Measurements from ENCODE around the gene TBATA. TPM values are rescaled to one million over a fixed set of nuclear protein-coding genes. Genes with fewer than 3 reads are reported as not detected.

The TBATA gene
- total RNA-seq, 1 experiment from 2014 or later = not detected

GRCh38 chr10:70822076-70822820 lies 37.1 kb upstream of the TBATA start:
- DNase-seq (no peak), ATAC-seq (no peak)
- Histone ChIP-seq H3K9me3 (ENCODE audit: low read length) (no peaks in the 10 kb centered on the region), H3K27ac (ENCODE audit: low read length) (no peak overlapping the region), H4K20me1 (ENCODE audit: low read length) (0 out of 2 replicates have a peak, but pooled peaks cover 4% of the 10 kb centered on the region), H3K4me3 (ENCODE audit: low read length) (no peak overlapping the region), H2AFZ (ENCODE audit: low read length) (no peak overlapping the region), H3K9me2 (replicated peaks; ENCODE audit: low read length) (no peaks in the 10 kb centered on the region), H3K4me1 (ENCODE audit: insufficient read depth, low read length) (peaks cover 41% of the 10 kb centered on the region), H3F3A (ENCODE audit: low read length, unreplicated experiment) (peaks cover 9% of the 10 kb centered on the region), H3K9ac (ENCODE audit: low read length) (no peak overlapping the region), H3K36me3 (ENCODE audit: low read depth, low read length) (peaks cover 29% of the 10 kb centered on the region), H3K27me3 (ENCODE audit: low read length) (no peaks in the 10 kb centered on the region), H3K79me2 (ENCODE audit: low read length) (peaks cover 70% of the 10 kb centered on the region), H3K4me2 (ENCODE audit: low read length) (no peak overlapping the region)
- no TSS peak for BruUV-seq (replicated peaks)
- POLR2A ChIA-PET (ENCODE audit: unreplicated experiment) = no interaction called here
- CTCF ChIA-PET = no interaction called here
- TF ChIP-seq CTCF (conservative IDR thresholded peaks at IDR 0.05; ENCODE audit: low read depth, low read length) (no peak), EZH2phosphoT487 (IDR thresholded peaks at IDR 0.05; ENCODE audit: borderline replicate concordance, low read length) (no peak), EZH2 (IDR thresholded peaks at IDR 0.05; ENCODE audit: low read length, unreplicated experiment) (no peak)
- intact Hi-C loops (cut with micrococcal nuclease) = no loop called here

- Histone ChIP-seq H3K4me1 (ENCODE audit: insufficient read depth, low read length) (peaks cover 36% of the 10 kb centered on the region), H3K36me3 (ENCODE audit: low read depth, low read length) (peaks cover 29% of the 10 kb centered on the region), H3K9ac (ENCODE audit: low read length) (no peak overlapping the region), H3K27me3 (ENCODE audit: low read length) (no peaks in the 10 kb centered on the region), H4K20me1 (ENCODE audit: low read length) (no peaks in the 10 kb centered on the region), H3K4me2 (ENCODE audit: low read length) (peak overlapping the region; percentile 23), H3K27ac (ENCODE audit: low read length) (peak overlapping the region; percentile 55), H2AFZ (ENCODE audit: low read length) (no peak overlapping the region), H3K9me2 (replicated peaks; ENCODE audit: low read length) (no peaks in the 10 kb centered on the region), H3K79me2 (ENCODE audit: low read length) (peaks cover 73% of the 10 kb centered on the region), H3K4me3 (ENCODE audit: low read length) (no peak overlapping the region), H3K9me3 (ENCODE audit: low read length) (no peaks in the 10 kb centered on the region), H3F3A (ENCODE audit: low read length, unreplicated experiment) (no peaks in the 10 kb centered on the region)
- no TSS peak for BruUV-seq (replicated peaks)
- CTCF ChIA-PET = no interaction called here
- ATAC-seq = peak; percentile 18; the same call in 1 of the 2 replicates
- TF ChIP-seq EZH2 (IDR thresholded peaks at IDR 0.05; ENCODE audit: low read length, unreplicated experiment) (no peak), EZH2phosphoT487 (IDR thresholded peaks at IDR 0.05; ENCODE audit: borderline replicate concordance, low read length) (no peak), CTCF (conservative IDR thresholded peaks at IDR 0.05; ENCODE audit: low read depth, low read length) (peak; percentile 78)
- POLR2A ChIA-PET (ENCODE audit: unreplicated experiment) = no interaction called here
- intact Hi-C loops (cut with micrococcal nuclease) = loop anchor here (1.0 kb wide), 2 partner anchors 60 to 262 kb away; no protein-coding TSS in a partner anchor
- peak; percentile 75 for DNase-seq
Measured at GRCh38 chr10:70820976-70821750, 36.0 kb upstream of the TBATA start.

Data from PC-3 (cell line).